A673 (cell line): ENCODE results near the gene REC114.

Source experiments
- CTCF ChIP-seq: fragments of 300-800, 200-600 bp; sonication (generic); conservative IDR thresholded peaks from 2 replicates; pipeline ENCODE4 v1.5.1; 2017; ENCODE audit warnings: low read depth, mild to moderate bottlenecking, antibody characterized with exemption, low read length, moderate library complexity, mixed read lengths
- EZH2 ChIP-seq: fragments of 200-600 bp; sonication (generic); IDR thresholded peaks from 2 replicates; pipeline ENCODE4 v1.6.1; 2017; ENCODE audit warnings: borderline replicate concordance, low read depth, mild to moderate bottlenecking, mixed read lengths, antibody characterized with exemption, low read length; ENCODE audit not compliant: poor library complexity, severe bottlenecking

GRCh38 chr15:73570355-73571032 lies 127.5 kb downstream of the REC114 start:
- no peak for TF ChIP-seq CTCF
- TF ChIP-seq EZH2: no peak
